HepG2 (cell line): Measurements from ENCODE around the gene INO80E. TPM values are rescaled to one million over a fixed set of nuclear protein-coding genes. Genes with fewer than 3 reads are reported as not detected.
A peak's percentile ranks its signal among the peaks of the same experiment; 100 is the strongest.

Source experiments
- AKAP8 ChIP-seq: sonication (generic); formaldehyde crosslinking; IDR thresholded peaks from 2 replicates; pipeline ENCODE4 v1.5.1; 2020; ENCODE audit warnings: mild to moderate bottlenecking, missing genetic modification reagents
- CTCF ChIP-seq: sonication (generic); formaldehyde crosslinking; IDR thresholded peaks from 2 replicates; pipeline ENCODE4 v1.5.0; 2020; ENCODE audit warnings: mild to moderate bottlenecking, missing genetic modification reagents, moderate library complexity
- DNMT3B ChIP-seq: conservative IDR thresholded peaks from 2 replicates; pipeline ENCODE4 v1.6.1; 2016; ENCODE audit warnings: missing biosample characterization, control low read depth
- EZH2 ChIP-seq: conservative IDR thresholded peaks from 2 replicates; pipeline ENCODE4 v1.6.1; 2012; ENCODE audit warnings: mild to moderate bottlenecking, low read depth, low read length, moderate library complexity
- GFI1 ChIP-seq: sonication (generic); formaldehyde crosslinking; IDR thresholded peaks from 2 replicates; pipeline ENCODE4 v1.5.0; 2020; ENCODE audit warnings: missing genetic modification reagents, mild to moderate bottlenecking, borderline replicate concordance
- MNT ChIP-seq: fragments of 450-650 bp; IDR thresholded peaks from 2 replicates; pipeline ENCODE4 v1.6.1; 2016
- MTA3 ChIP-seq: sonication (generic); formaldehyde crosslinking; IDR thresholded peaks from 2 replicates; pipeline ENCODE4 v1.4.0; 2020; ENCODE audit warnings: missing genetic modification reagents
- MXI1 ChIP-seq: IDR thresholded peaks from 3 replicates; pipeline ENCODE4 v1.6.1; 2012; ENCODE audit warnings: low read depth, low read length, inconsistent platforms, borderline replicate concordance
- NONO ChIP-seq, 2 experiments: fragments of 450-650 bp in 1 of 2; sonication (generic) in 1 of 2; formaldehyde crosslinking in 1 of 2; IDR thresholded peaks in 1 of 2; conservative IDR thresholded peaks in 1 of 2; 2 replicates each; pipeline versions ENCODE4 v1.6.1 to v1.8.0; 2017 to 2022; ENCODE audit warnings: mild to moderate bottlenecking in 1 of 2, missing genetic modification reagents in 1 of 2, moderate library complexity in 1 of 2
- RXRA ChIP-seq: sonication (generic); formaldehyde crosslinking; IDR thresholded peaks from 2 replicates; pipeline ENCODE4 v1.5.1; 2020; ENCODE audit warnings: missing genetic modification reagents
- SP140L ChIP-seq: sonication (generic); formaldehyde crosslinking; IDR thresholded peaks from 2 replicates; pipeline ENCODE4 v1.4.0; 2020; ENCODE audit warnings: missing genetic modification reagents, borderline replicate concordance
- TAF1 ChIP-seq: sonication (generic); formaldehyde crosslinking; IDR thresholded peaks from 2 replicates; pipeline ENCODE4 v1.4.0; 2020; ENCODE audit warnings: missing genetic modification reagents
- U2AF2 ChIP-seq: fragments of 200-400 bp; formaldehyde crosslinking; IDR thresholded peaks from 2 replicates; pipeline ENCODE4 v1.6.1; 2017; ENCODE audit warnings: low read depth, mild to moderate bottlenecking, low read length
- YY1 ChIP-seq: IDR thresholded peaks from 2 replicates; pipeline ENCODE4 v1.6.1; 2011; ENCODE audit warnings: low read length, low read depth, moderate library complexity, mild to moderate bottlenecking; ENCODE audit not compliant: insufficient read depth, insufficient replicate concordance
- ZBTB34 ChIP-seq: sonication (generic); formaldehyde crosslinking; IDR thresholded peaks from 2 replicates; pipeline ENCODE4 v1.8.0; 2022; ENCODE audit warnings: mild to moderate bottlenecking, missing genetic modification reagents
- ZNF282 ChIP-seq: fragments of 450-650 bp; IDR thresholded peaks from 2 replicates; pipeline ENCODE4 v1.6.1; 2018; ENCODE audit not compliant: partially characterized antibody
- ZNF362 ChIP-seq: sonication (generic); formaldehyde crosslinking; IDR thresholded peaks from 2 replicates; pipeline ENCODE4 v1.4.0; 2020; ENCODE audit warnings: missing genetic modification reagents, mild to moderate bottlenecking, borderline replicate concordance
- ZNF414 ChIP-seq: sonication (generic); formaldehyde crosslinking; IDR thresholded peaks from 2 replicates; pipeline ENCODE4 v1.5.0; 2020; ENCODE audit warnings: missing genetic modification reagents
- ZNF580 ChIP-seq: IDR thresholded peaks from 2 replicates; pipeline ENCODE4 v1.6.1; 2016; ENCODE audit warnings: low read depth, borderline replicate concordance
- ZNF7 ChIP-seq: IDR thresholded peaks from 2 replicates; pipeline ENCODE4 v1.6.1; 2016; ENCODE audit warnings: missing biosample characterization, missing genetic modification reagents
- ZNF761 ChIP-seq: sonication (generic); formaldehyde crosslinking; conservative IDR thresholded peaks from 2 replicates; pipeline ENCODE4 v1.4.0; 2020; ENCODE audit warnings: mild to moderate bottlenecking, missing genetic modification reagents
- ZNF839 ChIP-seq: sonication (generic); formaldehyde crosslinking; IDR thresholded peaks from 2 replicates; pipeline ENCODE4 v1.4.0; 2020; ENCODE audit warnings: missing genetic modification reagents, mild to moderate bottlenecking, borderline replicate concordance
- polyA plus RNA-seq, 8 experiments: library from polyadenylated mRNA; depleted of rRNA in 3 of 8; stranded (reverse) in 7 of 8; unstranded in 1 of 8; fragments of >200 nt; fragmentation: Illumina TruSeq in 4 of 8; extraction: Trizol in 4 of 8; gene quantifications; 2 replicates each; pipeline versions ENCODE4 v1.2.1 to v1.2.3, GENCODE V29; 2011 to 2016; ENCODE audit warnings: low read depth in 4 of 8, missing spikeins in 1 of 8, mixed read lengths in 1 of 8; ENCODE audit not compliant: insufficient read depth in 1 of 8
- total RNA-seq, 5 experiments: library from RNA; depleted of rRNA; stranded (reverse); fragments of >200 nt; fragmentation: Illumina TruSeq; extraction: Trizol; gene quantifications; 2 replicates each; pipeline ENCODE4 v1.2.3, GENCODE V29; 2016; ENCODE audit warnings: low read depth in 1 of 5

The INO80E gene
- total and polyA plus RNA-seq, 2 of the 13 experiments (the other 11 are each of a cell fraction or from before 2014, with no cell fraction given), result 25.8 to 45.6 TPM

GRCh38 chr16:29995911-29996765, at the start of gene INO80E (continued):
- peak; percentile 45; the same call in 1 of the 2 replicates for TF ChIP-seq CTCF (CRISPR knock-in tag)
- TF ChIP-seq MTA3 (CRISPR knock-in tag), result no peak
- TF ChIP-seq ZBTB34, result no peak; the same call in 1 of the 2 replicates
- TF ChIP-seq NONO (IDR thresholded peaks at IDR 0.05), result no peak
- TF ChIP-seq NONO (CRISPR knock-in tag; conservative IDR thresholded peaks at IDR 0.05), result peak; percentile 89
- peak; percentile 82 for TF ChIP-seq DNMT3B
- peak; percentile 82; the same call in 1 of the 2 replicates for TF ChIP-seq RXRA (CRISPR knock-in tag)
- peak; percentile 84; the same call in 1 of the 2 replicates for TF ChIP-seq ZNF839 (CRISPR knock-in tag)
- no peak for TF ChIP-seq U2AF2
- TF ChIP-seq SP140L (CRISPR knock-in tag), result peak; percentile 32; the same call in 1 of the 2 replicates
- peak; percentile 73 for TF ChIP-seq ZNF761
- TF ChIP-seq MXI1, result peak; percentile 79; the same call in 1 of the 3 replicates
- TF ChIP-seq EZH2, result no peak
- TF ChIP-seq ZNF580 (CRISPR knock-in tag), result peak; percentile 38; the same call in 1 of the 2 replicates
- no peak for TF ChIP-seq ZNF282
- TF ChIP-seq AKAP8, result no peak
- TF ChIP-seq ZNF362 (CRISPR knock-in tag), result peak; percentile 28
- TF ChIP-seq MNT, result peak; percentile 33; the same call in 1 of the 2 replicates
- TF ChIP-seq YY1, result peak; percentile 98
- TF ChIP-seq TAF1 (CRISPR knock-in tag), result peak; percentile 97
- no peak; the same call in 1 of the 2 replicates for TF ChIP-seq ZNF7
- TF ChIP-seq GFI1, result no peak
- peak; percentile 83; the same call in 1 of the 2 replicates for TF ChIP-seq ZNF414 (CRISPR knock-in tag)
